Measurements from ENCODE around the gene LACTBL1. TPM values are rescaled to one million over a fixed set of nuclear protein-coding genes. Genes with fewer than 3 reads are reported as not detected.

Gene LACTBL1
- total RNA-seq, 1 donor from 2014 or later: not detected

GRCh38 chr1:22914156-22914555 lies 58.5 kb downstream of the LACTBL1 start:
- no peak for DNase-seq (ENCODE audit: extremely low read depth, low read depth, low spot score)

- DNase-seq (ENCODE audit: extremely low read depth, low read depth, low spot score): no peak
Measured at GRCh38 chr1:22913421-22914141, 59.1 kb downstream of the LACTBL1 start.

GRCh38 chr1:22912311-22912710 lies 60.4 kb downstream of the LACTBL1 start:
- DNase-seq (ENCODE audit: extremely low read depth, low read depth, low spot score): no peak

- no peak for DNase-seq (ENCODE audit: extremely low read depth, low read depth, low spot score)
Measured at GRCh38 chr1:22910986-22911651, 61.5 kb downstream of the LACTBL1 start.

GRCh38 chr1:22910286-22910685 lies 62.4 kb downstream of the LACTBL1 start:
- no peak for DNase-seq (ENCODE audit: extremely low read depth, low read depth, low spot score)

GRCh38 chr1:22908880-22909426 lies 63.7 kb downstream of the LACTBL1 start:
- DNase-seq (ENCODE audit: extremely low read depth, low read depth, low spot score): no peak

- DNase-seq (ENCODE audit: extremely low read depth, low read depth, low spot score): no peak
Measured at GRCh38 chr1:22907528-22907927, 65.1 kb downstream of the LACTBL1 start.

- DNase-seq (ENCODE audit: extremely low read depth, low read depth, low spot score): no peak
Measured at GRCh38 chr1:22906968-22907367, 65.7 kb downstream of the LACTBL1 start.

- no peak for DNase-seq (ENCODE audit: extremely low read depth, low read depth, low spot score)
Measured at GRCh38 chr1:22903113-22903512, 69.6 kb downstream of the LACTBL1 start.

Other genes starting within 250 kb of the LACTBL1 start
- not detected in 2 replicates for gene TEX46, start 43.0 kb upstream of the LACTBL1 start, total RNA-seq
- gene KDM1A, start 46.6 kb upstream of the LACTBL1 start, total RNA-seq: 83.1 and 87.9 TPM in 2 replicates
- 64.9 and 71.9 TPM in 2 replicates for gene LUZP1, start 196.0 kb upstream of the LACTBL1 start, total RNA-seq
- gene HTR1D, start 244.6 kb upstream of the LACTBL1 start, total RNA-seq: 3.4 and 5.8 TPM in 2 replicates

Measured in glomerular endothelial cell (primary cell).